Stimulated activated CD4-positive, alpha-beta T cell treated with anti-CD3 and anti-CD28 coated beads, Interleukin-1b, Interleukin-23, amount 100 ng/mL, for 1 hour (primary cell): ENCODE results near the gene FOXO6.
"Not testable (repeated sequence)": the region's sequence is repeated elsewhere in the genome, so short reads cannot be mapped to it uniquely, and the experiment has no call there.

Experiments used
- DNase-seq, 2 donors: peaks; one replicate each; pipeline ENCODE4 v3.0.0-alpha.2; 2020; ENCODE audit warnings: low read depth in 2 of 2

The FOXO6 gene

GRCh38 chr1:41329662-41330587, 31.3 kb upstream of the FOXO6 start:
- no peak for DNase-seq

- no peak for DNase-seq
Measured at GRCh38 chr1:41330588-41331545, 30.4 kb upstream of the FOXO6 start.

DNA sequence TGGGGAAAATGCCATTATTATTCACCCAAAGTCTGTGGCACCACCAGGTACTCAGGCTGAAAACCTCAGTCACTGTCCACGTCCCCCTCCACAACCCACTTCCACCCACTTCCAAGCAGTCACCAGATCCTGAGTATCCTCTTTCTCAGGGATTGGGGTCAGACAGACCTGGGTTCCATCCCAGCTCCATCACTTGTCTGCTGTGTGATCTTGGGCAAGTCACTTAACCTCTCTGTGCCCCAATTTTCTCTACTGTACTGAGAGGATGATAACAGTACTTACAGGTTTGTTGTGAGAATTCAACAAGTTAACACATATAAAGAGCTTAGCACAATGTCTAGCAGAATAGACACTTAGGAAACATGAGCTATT, 29.7 kb upstream of the FOXO6 start:
- DNase-seq = no peak

- not testable (repeated sequence) for DNase-seq
Measured at GRCh38 chr1:41332161-41332560, 29.1 kb upstream of the FOXO6 start.

DNA sequence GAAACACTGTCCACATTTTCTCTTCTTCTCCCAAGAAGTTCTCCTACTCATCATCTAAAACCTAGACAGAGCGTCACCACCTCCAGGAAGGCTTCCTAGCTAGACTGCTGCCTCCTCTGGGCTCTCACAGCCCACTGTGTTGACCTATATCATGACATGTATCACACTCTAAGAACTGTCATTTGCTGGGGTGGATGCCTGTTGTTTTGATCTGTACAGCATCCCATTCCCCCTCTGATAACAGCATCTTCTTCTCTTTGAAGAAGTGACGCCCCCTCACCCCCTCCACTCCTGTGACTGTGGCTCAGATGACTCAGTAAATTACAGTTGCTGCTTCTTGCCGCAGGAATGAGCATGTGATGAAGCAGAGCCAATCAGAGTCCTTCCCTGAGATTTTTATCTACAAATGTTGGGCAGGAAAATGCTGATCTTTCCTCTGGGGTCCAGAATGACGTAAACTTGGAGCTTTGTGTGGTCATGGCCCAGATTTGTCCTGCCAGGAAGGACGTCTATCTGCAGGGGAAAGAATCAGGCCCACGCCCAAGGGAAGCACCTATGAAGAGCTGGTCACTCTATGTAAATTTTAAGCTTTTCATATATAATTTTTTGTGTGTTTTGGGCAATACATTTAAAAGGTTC, 28.0 kb upstream of the FOXO6 start:
- DNase-seq = no peak

DNA sequence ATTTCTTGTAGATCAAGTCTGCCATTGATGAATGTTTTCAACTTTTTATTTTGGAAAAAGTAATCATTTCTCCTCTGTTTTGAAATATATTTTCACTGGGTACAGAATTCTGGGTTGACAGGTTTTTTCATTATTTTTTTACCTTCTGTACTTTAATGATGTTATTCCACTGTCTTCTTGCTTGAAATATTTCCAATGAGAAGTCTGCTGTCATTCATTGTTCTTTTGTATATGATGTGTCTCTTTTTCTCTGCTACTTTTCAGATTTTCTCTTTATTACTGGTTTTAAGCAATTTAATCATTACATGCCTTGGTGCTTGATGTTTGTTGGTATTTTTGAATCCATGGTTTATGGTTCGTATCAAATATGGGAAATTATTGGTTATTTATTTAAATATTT, 22.4 kb upstream of the FOXO6 start:
- DNase-seq = no peak

DNA sequence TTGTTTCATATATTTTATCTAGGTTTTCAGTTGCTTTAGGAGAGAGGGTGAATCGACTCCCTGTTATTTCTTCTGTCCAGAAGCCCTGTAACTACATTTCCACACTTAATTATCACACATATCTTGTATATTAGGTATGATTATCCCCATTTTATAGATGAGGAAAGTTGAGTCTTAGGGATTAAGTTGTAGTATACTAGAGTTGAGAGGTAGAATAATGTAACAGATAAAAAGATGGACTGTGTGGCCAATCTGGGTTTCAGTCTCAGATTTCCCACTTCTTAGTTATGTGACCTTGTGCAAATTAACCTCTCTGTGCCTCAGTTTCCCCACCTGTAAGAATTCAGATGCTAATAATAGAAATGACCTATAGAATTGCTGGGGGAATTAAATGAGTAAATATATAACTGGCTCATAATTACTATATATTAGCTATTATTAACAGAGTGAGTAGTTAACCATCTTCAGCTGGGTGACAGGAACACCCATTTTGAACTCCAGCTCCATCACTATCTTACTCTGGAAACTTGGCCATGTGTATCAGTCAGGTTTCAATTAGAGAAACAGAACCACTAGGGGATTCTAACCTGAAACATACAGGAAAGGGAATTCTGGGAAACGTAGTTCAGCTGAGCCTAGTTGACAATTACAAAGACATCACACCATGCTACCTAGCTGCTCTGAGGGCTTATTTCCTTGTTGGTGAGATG, 20.4 kb upstream of the FOXO6 start:
- DNase-seq = no peak

DNA sequence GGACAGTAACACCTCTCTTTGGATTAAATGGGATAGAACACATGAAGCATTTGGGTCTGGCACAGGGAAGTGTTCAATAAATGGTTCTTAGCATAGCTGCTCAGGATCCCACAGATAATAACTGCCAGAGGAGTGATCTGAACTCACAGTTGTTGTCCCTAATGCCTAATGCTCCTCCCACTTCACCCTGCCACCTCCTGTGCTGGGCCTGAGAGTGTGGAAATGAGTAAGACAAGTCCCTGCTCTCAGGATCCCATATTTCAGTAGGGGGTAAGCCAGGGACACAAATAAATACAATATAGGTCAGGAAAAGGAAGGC, 19.9 kb upstream of the FOXO6 start:
- DNase-seq = no peak

DNA sequence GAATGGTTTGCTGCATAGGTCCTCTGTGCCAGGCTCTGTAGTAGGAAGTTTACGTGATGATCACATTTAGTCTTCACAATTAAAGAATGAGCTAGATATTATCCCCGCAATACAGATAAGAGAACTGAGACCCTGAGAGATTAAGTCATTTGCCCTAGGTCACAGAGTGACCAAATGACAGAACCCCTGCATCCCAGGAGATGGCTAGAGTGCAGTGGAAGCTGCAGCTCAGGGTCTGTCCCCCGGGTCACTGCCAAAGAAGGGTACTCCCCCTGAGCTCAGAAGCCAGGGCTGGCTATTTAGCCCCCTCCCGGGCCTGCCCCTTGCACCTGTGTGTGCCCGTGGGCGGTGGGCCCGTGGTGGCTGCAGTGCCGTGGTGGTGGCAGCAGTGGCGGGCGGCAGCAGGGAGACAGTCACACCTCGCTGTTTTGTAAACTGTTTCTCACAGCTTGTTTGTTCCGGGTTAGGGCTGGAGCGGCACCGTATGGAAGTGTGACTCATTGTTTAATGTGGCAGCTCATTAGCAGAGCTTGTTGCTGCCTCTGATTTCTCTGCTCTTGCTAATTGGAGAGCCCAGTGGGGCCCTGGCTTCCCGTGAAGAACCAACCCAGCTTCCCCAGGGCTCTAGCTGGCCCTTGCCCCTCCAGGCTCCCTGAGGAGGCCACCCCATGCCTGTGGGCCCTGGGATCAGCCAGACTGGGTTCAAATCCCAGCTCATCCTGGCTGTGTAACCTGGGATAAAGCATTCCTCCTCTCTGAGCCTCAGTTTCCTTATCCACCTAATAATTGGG, 19.3 kb upstream of the FOXO6 start:
- DNase-seq = no peak

DNA sequence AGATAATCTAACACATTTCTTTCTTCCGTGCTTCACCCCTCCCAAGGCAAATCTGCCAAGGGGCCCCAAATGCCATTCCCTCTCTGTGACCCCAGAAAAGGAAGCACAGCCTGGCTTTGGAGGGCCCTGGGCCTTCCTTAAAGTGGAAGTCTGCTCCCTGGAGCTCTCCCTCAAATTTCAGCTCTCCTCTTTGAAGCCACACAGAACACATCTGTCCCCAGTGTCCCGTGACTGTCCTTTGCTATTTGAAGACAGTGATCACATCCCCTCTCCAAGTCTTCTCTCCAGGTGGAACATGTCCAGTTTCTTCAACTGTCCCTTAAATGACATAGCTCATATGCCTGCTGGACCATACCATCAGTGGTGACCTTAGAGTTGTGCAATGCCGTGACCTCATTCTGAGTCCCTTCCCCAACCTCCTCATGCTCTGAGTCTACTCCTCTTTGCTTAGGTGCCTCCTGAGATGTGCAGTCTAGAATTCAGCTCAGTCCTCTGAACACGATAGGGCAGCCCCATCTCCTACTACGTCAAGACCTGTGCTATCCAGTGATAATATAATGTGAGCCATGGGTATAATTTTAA, 18.4 kb upstream of the FOXO6 start:
- DNase-seq = no peak

DNA sequence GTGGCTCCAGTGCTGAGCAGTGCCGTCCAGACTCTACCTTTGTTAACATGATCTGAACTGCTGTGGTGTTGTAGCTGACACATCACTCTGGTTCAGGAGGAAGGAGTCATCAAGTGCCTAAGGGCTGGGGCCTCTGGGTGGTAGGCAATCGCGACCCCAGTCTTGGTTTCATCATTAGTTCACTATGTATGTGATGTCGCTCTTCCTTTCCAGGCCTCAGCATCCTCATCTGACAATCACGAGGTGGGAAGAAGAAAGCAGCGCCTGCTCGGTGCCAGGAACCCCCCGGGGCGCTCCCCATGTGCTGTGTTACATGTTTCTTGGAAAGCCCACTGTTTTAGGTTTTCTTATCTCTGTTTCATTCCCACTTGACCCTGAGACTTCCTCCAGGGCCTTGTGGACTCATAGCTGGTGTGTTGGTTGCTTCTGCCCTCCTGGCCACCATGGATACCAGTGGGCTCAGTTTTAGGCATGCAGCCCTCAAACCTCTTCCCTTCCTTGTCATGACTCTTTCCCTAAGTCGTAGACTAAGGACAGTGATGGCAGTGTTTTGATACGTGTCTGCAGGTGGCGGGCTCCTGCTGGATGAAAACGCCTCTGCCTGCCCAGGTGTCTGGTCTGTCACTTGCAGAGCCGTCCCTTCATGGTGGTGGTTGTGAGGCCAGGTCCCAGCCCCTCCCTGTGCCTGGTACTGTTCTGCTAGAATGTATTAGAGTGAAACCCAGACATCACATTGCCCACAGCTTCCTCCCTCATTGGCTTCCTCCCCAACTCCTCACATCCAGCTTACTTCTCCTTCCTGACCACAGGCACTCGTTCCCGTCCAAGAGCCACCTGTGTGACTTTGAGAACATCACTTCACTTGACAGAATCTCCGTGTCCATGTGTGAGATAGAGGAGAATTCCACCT, 17.2 kb upstream of the FOXO6 start:
- DNase-seq = no peak

DNA sequence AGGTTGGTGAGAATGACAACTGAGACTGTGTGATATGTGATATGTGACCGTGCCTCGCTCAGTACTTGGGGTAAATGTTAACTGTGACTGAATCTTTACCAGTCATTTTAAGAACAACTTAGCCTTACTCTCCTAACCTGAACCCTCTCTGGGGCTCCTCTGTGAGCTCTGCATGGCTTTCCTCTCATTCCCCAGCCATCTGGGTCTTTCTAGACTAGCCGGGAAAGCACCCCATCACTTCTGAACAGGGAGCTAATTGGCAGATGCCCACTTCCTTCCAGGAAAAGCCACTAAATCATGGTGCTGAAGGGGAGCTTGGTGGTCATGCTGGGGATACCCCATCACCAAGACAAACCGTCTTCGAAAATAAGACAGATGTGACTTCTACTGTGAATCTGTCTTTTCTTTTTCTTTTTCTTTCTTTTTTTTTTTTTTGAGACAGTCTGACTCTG, 16.5 kb upstream of the FOXO6 start:
- no peak for DNase-seq

- no peak for DNase-seq
Measured at GRCh38 chr1:41345434-41346075, 15.7 kb upstream of the FOXO6 start.

- no peak for DNase-seq
Measured at GRCh38 chr1:41347276-41347675, 14.0 kb upstream of the FOXO6 start.

DNA sequence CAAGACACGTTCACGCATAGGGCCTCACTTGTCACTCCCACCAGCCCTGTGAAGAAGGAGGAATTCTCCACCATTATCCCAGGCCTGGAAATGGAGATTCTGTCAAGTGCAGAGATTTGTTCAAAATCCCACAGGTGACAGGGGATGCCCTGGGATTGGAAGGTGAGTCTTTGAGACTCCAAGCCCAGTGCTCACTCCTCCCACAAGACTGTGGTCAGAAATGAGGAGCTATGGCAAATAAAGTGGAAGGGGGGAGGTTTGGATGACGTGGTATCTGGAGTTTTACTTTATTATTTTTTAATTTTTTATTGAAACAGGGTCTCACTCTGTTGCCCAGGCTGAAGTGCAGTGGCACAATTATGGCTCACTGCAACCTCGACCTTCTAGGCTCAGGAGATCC, 12.8 kb upstream of the FOXO6 start:
- no peak for DNase-seq

GRCh38 chr1:41349361-41350054, 11.7 kb upstream of the FOXO6 start:
- no peak for DNase-seq

- DNase-seq = no peak
Measured at GRCh38 chr1:41350055-41350378, 11.2 kb upstream of the FOXO6 start.
